HG02981 (cell line): ENCODE measurements around the gene SLC2A10.

ENCODE experiments used
- ATAC-seq: cut with Tn5 transposase; IDR thresholded peaks from one replicate; pipeline ENCODE4 v1.9.1; 2021; ENCODE audit warnings: mild to moderate bottlenecking, moderate library complexity; ENCODE audit not compliant: unreplicated experiment

Gene SLC2A10

GRCh38 chr20:46681032-46681854 is 28.2 kb upstream of the SLC2A10 start:
- no peak for ATAC-seq

GRCh38 chr20:46682063-46682821 is 27.2 kb upstream of the SLC2A10 start:
- no peak for ATAC-seq

- no peak for ATAC-seq
Measured at GRCh38 chr20:46683011-46683667, 26.3 kb upstream of the SLC2A10 start.

- ATAC-seq: no peak
Measured at GRCh38 chr20:46683668-46683938, 25.8 kb upstream of the SLC2A10 start.

- no peak for ATAC-seq
Measured at GRCh38 chr20:46683939-46684750, 25.3 kb upstream of the SLC2A10 start.

GRCh38 chr20:46688151-46689081 is 21.0 kb upstream of the SLC2A10 start:
- ATAC-seq: no peak

DNA sequence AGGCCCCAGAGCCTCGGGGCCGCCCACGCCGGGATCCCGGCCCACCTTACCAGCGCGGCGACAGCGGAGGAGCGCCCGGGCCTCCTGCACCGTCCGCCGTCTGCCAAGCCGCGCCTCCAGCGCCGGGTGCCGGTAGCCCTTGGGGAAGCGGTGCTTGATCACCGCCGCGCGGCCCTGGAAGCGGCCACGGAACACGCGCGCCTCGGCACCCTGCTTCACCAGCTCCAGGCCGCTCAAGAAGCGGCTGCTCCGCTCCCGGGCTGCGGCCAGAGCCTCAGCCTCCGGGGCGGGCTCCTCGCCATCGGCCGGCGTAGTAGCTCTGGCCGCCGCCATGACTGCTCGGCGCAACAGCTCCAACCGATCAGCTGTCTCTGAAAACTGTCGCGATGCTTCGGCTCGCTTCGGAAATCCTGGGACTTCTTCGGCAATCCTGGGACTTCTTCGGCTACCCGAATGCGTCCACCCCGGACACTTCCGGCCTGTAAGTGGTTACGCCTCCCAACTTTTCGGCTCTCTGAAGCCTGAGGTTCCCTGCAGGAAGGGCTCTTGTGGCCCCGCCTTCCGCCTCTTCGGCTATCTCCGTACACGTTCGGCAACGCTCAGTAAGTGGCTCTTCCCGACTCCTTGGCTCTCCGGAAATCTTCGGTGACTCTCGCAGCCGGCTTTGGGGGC is 20.2 kb upstream of the SLC2A10 start, which contains the start of gene TP53RK:
Gene TP53RK (minus strand): TSS at position 363 of the 672 bp plus-strand sequence. CDS start 30 bp downstream, at position 333.
- peak; percentile 90 for ATAC-seq

GRCh38 chr20:46689754-46690085 is 19.7 kb upstream of the SLC2A10 start:
- ATAC-seq: no peak

DNA sequence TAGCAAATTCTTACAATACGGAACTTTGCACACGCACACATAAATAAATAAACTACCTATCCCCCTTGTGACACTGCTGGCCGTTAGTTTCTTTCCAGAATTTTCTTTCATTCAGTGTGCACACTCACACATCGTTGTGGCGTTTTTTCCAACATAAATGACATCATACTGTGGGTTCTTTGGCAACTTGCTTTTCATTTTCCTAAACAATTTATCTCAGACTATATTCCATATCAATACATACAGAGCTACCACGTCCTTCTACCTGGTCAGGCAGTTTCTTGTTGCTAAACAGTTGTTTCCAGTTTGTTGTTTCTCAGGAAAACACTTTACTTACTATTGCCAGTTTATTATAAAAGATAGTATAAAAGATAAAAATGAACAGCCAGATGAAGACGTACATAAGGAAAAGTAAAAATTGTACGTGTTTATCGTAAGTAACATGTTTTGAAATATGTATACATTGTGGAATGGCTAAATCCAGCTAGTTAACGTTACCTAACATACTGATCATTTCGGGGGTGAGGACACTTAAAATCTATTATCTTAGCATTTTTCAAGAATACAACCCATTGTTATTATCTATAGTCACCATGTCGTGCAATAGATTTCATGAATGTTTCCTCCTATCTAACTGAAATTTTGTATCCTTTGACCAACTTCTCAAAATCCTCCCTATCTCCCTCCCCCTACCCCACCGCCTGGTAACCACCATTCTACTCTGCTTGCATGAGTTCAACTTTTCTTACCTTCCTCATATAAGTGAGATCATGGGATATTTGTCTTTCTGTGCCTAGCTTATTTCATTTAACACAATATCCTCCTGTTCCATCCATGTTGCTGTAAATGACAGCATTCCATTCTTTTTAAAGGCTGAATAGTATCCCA is 19.0 kb upstream of the SLC2A10 start:
- no peak for ATAC-seq

GRCh38 chr20:46691196-46691595 is 18.3 kb upstream of the SLC2A10 start:
- ATAC-seq: no peak

GRCh38 chr20:46694484-46694883 is 15.0 kb upstream of the SLC2A10 start:
- ATAC-seq: no peak

DNA sequence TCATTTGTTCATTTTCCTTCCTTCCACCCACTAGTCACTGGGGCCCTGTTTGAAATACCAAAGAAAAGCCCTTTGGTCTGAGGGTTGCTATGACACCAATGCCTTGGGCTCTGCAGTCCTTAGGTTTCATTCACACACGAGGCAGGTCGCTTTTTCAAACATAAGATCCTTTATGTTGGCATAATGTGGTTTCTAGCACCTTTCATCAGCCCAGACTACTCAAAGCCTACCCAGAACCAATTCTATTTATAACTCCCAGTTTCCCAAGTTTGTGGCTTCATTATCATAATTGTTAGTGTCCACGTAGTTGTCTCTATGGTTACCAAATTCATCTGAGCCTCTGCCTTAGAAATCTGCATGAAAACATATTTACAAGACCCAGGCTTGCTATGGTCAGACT is 13.6 kb upstream of the SLC2A10 start:
- ATAC-seq: no peak

GRCh38 chr20:46696791-46697279 is 12.6 kb upstream of the SLC2A10 start:
- ATAC-seq: no peak

GRCh38 chr20:46698788-46699187 is 10.7 kb upstream of the SLC2A10 start:
- ATAC-seq: no peak

DNA sequence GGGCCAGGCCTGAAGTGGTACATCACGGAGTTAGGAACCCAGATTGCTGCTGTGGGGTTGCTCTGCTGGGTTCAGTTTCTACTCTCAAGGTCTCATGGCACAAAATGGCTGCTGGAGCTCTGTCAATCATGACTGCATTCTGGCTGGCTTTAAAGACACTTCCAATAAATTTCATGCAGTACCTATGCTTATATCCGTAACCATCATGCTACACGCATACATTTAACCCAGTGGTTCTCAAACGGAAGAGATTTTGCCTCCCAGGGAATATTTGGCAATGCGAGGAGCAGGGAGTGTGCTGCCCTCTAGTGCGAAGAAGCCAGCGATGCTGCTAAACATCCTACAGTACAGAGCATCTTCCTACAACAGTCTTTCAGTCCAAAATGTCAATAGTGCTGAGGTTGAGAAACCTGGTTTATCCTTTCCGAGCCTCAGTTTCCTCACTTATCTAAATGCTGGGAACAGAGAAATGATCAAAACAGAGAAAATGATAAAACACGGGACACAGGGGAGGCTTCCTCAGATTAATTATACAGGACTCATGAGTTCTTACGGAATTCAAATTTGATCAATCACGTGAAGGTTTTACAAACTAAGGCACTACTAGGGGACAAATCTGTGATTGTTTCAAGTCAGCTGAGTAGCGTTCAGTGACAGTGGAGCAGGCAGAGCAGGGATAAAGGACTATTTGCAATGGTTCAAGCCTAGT is 9.6 kb upstream of the SLC2A10 start:
- no peak for ATAC-seq

- ATAC-seq: no peak
Measured at GRCh38 chr20:46700481-46700880, 9.0 kb upstream of the SLC2A10 start.

GRCh38 chr20:46701057-46701456 is 8.4 kb upstream of the SLC2A10 start:
- ATAC-seq: no peak

DNA sequence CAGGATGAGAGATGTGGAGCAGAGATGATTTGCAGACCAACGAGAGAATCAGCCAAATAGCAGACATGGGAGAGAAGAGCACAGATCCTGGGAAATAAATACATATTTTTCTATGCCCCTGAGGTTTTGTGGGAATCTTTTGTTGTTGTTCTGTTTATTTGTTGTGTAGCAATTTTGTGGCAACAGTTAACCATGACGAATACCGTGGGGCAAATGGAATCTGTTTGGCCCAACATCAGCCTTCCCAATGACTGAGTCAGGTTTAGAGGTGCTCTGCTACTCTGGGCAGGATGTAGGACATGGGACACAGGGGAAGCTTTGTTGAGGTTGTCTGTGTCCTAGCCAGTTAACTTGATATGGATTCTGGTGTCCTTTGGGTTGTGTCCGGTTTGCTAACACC is 7.9 kb upstream of the SLC2A10 start:
- no peak for ATAC-seq
